Activated CD4-positive, alpha-beta T cell treated with anti-CD3 and anti-CD28 coated beads, Interleukin-2, Interleukin-6, amounts not matched to agents 100 ng/mL and 50 ng/mL, durations not matched to agents 16 hours and 8 hours (primary cell): ENCODE data around the gene SLC2A8.

Source experiments
- DNase-seq: peaks from one replicate; pipeline ENCODE4 v3.0.0-alpha.2; 2020

SLC2A8 gene

GRCh38 chr9:127404631-127405030 is 7.7 kb downstream of the SLC2A8 start:
- DNase-seq: no peak

- no peak for DNase-seq
These were observed 8.6 kb downstream of the SLC2A8 start for GRCh38 chr9:127405344-127406125.

GRCh38 chr9:127406799-127407491 is 10.0 kb downstream of the SLC2A8 start:
- no peak for DNase-seq

GRCh38 chr9:127407492-127407843 is 10.5 kb downstream of the SLC2A8 start:
- no peak for DNase-seq

- no peak for DNase-seq
These were observed 14.2 kb downstream of the SLC2A8 start for GRCh38 chr9:127411122-127411521.

GRCh38 chr9:127415141-127415540 is 18.2 kb downstream of the SLC2A8 start:
- DNase-seq: no peak

GRCh38 chr9:127415657-127416056 is 18.7 kb downstream of the SLC2A8 start:
- no peak for DNase-seq

GRCh38 chr9:127417131-127418036 is 20.4 kb downstream of the SLC2A8 start:
- no peak for DNase-seq

- peak; percentile 54 for DNase-seq
These were observed 21.1 kb downstream of the SLC2A8 start for GRCh38 chr9:127418037-127418471.

GRCh38 chr9:127419348-127419747 is 22.4 kb downstream of the SLC2A8 start:
- no peak for DNase-seq

GRCh38 chr9:127421057-127421456 is 24.1 kb downstream of the SLC2A8 start:
- DNase-seq: no peak

- DNase-seq: no peak
These were observed 25.3 kb downstream of the SLC2A8 start for GRCh38 chr9:127422133-127422782.

GRCh38 chr9:127422787-127423186 is 25.8 kb downstream of the SLC2A8 start:
- no peak for DNase-seq

- no peak for DNase-seq
These were observed 26.5 kb downstream of the SLC2A8 start for GRCh38 chr9:127423476-127423933.

GRCh38 chr9:127423934-127424675 is 27.1 kb downstream of the SLC2A8 start, which contains the start of gene ZNF79:
Gene ZNF79, plus strand, starts transcription at chr9:127424382. Its CDS starts 406 bp downstream, at chr9:127424788.
- peak; percentile 95 for DNase-seq

GRCh38 chr9:127424676-127424999 is 27.7 kb downstream of the SLC2A8 start:
- DNase-seq: peak; percentile 47

GRCh38 chr9:127426756-127427155 is 29.8 kb downstream of the SLC2A8 start:
- peak; percentile 78 for DNase-seq

- no peak for DNase-seq
These were observed 31.4 kb downstream of the SLC2A8 start for GRCh38 chr9:127428348-127428747.

GRCh38 chr9:127430415-127430814 is 33.4 kb downstream of the SLC2A8 start:
- no peak for DNase-seq

- DNase-seq: peak; percentile 65
These were observed 40.7 kb downstream of the SLC2A8 start for GRCh38 chr9:127437497-127438264.

- DNase-seq: no peak
These were observed 41.4 kb downstream of the SLC2A8 start for GRCh38 chr9:127438394-127438793.
